Smooth muscle cell (in vitro differentiated cells): ENCODE data around the gene CSTPP1. TPM values are rescaled to one million over a fixed set of nuclear protein-coding genes. Genes with fewer than 3 reads are reported as not detected.

Experiments
- DNase-seq: peaks from one replicate; lab custom pipeline; 2025; ENCODE audit not compliant: unreplicated experiment; lab: John Stamatoyannopoulos, UW
- H2AFZ ChIP-seq: fragments of 200-600 bp; sonication (generic); 2 replicates; pipeline ENCODE4 v1.6.0; 2016; ENCODE audit warnings: antibody characterized with exemption, low read depth, mild to moderate bottlenecking
- H3F3A ChIP-seq: fragments of 200-600 bp; sonication (generic); 2 replicates; pipeline ENCODE4 v1.6.0; 2017; ENCODE audit warnings: antibody characterized with exemption, low read depth
- H3K27ac ChIP-seq: fragments of 200-600 bp; sonication (generic); 2 replicates; pipeline ENCODE4 v1.5.1; 2016; ENCODE audit warnings: low read depth, mild to moderate bottlenecking
- H3K27me3 ChIP-seq: fragments of 200-600 bp; sonication (generic); 2 replicates; pipeline ENCODE4 v1.6.1; 2016; ENCODE audit warnings: low read depth, mild to moderate bottlenecking
- H3K36me3 ChIP-seq: fragments of 200-600 bp; sonication (generic); 2 replicates; pipeline ENCODE4 v1.5.1; 2016; ENCODE audit warnings: low read depth
- H3K4me1 ChIP-seq: fragments of 200-600 bp; sonication (generic); 2 replicates; pipeline ENCODE4 v1.5.1; 2016; ENCODE audit warnings: low read depth
- H3K4me2 ChIP-seq: fragments of 200-600 bp; sonication (generic); 2 replicates; pipeline ENCODE4 v1.6.0; 2016; ENCODE audit warnings: mild to moderate bottlenecking
- H3K4me3 ChIP-seq: fragments of 200-600 bp; sonication (generic); 2 replicates; pipeline ENCODE4 v1.5.1; 2016; ENCODE audit warnings: mild to moderate bottlenecking
- H3K79me2 ChIP-seq: fragments of 200-600 bp; sonication (generic); 2 replicates; pipeline ENCODE4 v1.6.0; 2016; ENCODE audit warnings: low read depth, mild to moderate bottlenecking
- H3K9ac ChIP-seq: fragments of 200-600 bp; sonication (generic); 2 replicates; pipeline ENCODE4 v1.6.0; 2016; ENCODE audit warnings: low read depth
- H3K9me3 ChIP-seq: fragments of 200-600 bp; sonication (generic); replicated peaks from 2 replicates; pipeline ENCODE4 v1.5.1; 2016; ENCODE audit warnings: low read depth
- H4K20me1 ChIP-seq: fragments of 200-600 bp; sonication (generic); 2 replicates; pipeline ENCODE4 v1.6.0; 2016; ENCODE audit warnings: low read depth
- WGBS: methylation state at CpG from one replicate; pipeline ENCODE4 v1.1.7; 2016; ENCODE audit warnings: low lambda C conversion rate; 5-methylcytosine and 5-hydroxymethylcytosine counted together
- polyA plus RNA-seq: library from polyadenylated mRNA; unstranded; fragments of >200 nt; fragmentation: Nextera tagmentation; extraction: Ambion mirVana; gene quantifications from 2 replicates; pipeline ENCODE4 v1.2.1, GENCODE V29; 2016
- total RNA-seq: library from RNA; depleted of rRNA; stranded (reverse); fragments of >200 nt; gene quantifications from 2 replicates; pipeline ENCODE4 v1.2.3, GENCODE V29; 2014
- TF ChIP-seq, protein P1 (sequence below): fragments of 200-600 bp; sonication (generic); IDR thresholded peaks from 2 replicates; pipeline ENCODE4 v1.5.1; 2017; ENCODE audit warnings: borderline replicate concordance, mild to moderate bottlenecking, antibody characterized with exemption; ENCODE audit not compliant: insufficient read depth, poor library complexity, severe bottlenecking

Gene CSTPP1
- total and polyA plus RNA-seq, 2 experiments from 2014 or later, result 37.4 to 44.8 TPM

DNA sequence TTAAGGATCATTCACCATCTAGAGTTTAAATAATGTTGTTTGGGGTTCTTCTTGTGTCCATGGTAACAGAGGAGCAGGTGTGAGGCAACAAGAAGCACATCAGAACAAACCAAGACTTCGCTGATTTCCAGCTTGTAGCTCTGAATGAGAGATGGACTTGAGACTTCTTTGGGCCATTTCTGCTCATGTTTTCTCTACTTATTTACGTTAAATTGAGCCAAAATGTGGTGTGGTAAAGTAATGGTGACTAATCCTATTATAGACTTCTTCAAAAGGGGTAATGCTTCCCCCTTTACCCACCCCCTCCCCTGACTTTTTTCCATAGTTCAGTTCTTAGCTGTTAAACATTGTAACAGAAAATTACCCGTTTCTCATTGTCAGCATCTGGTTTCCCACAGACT is 65.2 kb downstream of the CSTPP1 start:
- DNase-seq, result no peak
- H3K4me3 ChIP-seq, result no peak overlapping the region
- H3K4me1 ChIP-seq, result peaks cover 19% of the 10 kb centered on the region
- no peak overlapping the region for H3K4me2 ChIP-seq
- no peaks in the 10 kb centered on the region for H3K36me3 ChIP-seq
- TF ChIP-seq, protein P1, sequence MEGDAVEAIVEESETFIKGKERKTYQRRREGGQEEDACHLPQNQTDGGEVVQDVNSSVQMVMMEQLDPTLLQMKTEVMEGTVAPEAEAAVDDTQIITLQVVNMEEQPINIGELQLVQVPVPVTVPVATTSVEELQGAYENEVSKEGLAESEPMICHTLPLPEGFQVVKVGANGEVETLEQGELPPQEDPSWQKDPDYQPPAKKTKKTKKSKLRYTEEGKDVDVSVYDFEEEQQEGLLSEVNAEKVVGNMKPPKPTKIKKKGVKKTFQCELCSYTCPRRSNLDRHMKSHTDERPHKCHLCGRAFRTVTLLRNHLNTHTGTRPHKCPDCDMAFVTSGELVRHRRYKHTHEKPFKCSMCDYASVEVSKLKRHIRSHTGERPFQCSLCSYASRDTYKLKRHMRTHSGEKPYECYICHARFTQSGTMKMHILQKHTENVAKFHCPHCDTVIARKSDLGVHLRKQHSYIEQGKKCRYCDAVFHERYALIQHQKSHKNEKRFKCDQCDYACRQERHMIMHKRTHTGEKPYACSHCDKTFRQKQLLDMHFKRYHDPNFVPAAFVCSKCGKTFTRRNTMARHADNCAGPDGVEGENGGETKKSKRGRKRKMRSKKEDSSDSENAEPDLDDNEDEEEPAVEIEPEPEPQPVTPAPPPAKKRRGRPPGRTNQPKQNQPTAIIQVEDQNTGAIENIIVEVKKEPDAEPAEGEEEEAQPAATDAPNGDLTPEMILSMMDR, result no peak
- no peak overlapping the region for H3K9ac ChIP-seq
- 45% methylated on average over 3 of the region's 3 CpGs for WGBS
- H3K9me3 ChIP-seq, result no peaks in the 10 kb centered on the region
- peaks cover 53% of the 10 kb centered on the region for H4K20me1 ChIP-seq
- H3K79me2 ChIP-seq, result no peaks in the 10 kb centered on the region
- no peaks in the 10 kb centered on the region for H3K27me3 ChIP-seq
- no peak overlapping the region for H3K27ac ChIP-seq
- H3F3A ChIP-seq, result peaks cover 17% of the 10 kb centered on the region
- H2AFZ ChIP-seq, result no peak overlapping the region

DNA sequence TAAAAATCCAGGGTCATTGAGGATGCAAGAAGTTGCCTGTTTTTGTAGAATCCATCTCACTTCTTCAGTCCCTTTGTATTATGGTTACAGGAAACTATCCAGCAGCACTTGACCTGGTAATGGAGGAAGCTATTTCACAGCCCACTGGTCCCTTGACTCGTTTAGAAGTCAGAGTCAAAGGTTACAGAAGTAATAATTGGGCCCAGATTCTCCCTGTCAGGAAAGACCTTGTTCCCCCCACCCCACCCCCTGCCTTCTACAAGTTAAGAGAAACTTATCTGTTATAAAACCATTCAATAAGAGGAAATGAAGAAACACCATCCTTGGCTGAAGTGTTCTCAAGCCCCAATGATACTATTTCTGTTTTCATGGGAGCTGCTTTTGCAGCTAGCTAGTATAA is 65.8 kb downstream of the CSTPP1 start:
- TF ChIP-seq, protein P1, result no peak
- no peak overlapping the region for H3K27ac ChIP-seq
- WGBS, result 79% methylated on average over 1 of the region's 1 CpG
- peaks cover 53% of the 10 kb centered on the region for H4K20me1 ChIP-seq
- no peak for DNase-seq
- H3K79me2 ChIP-seq, result peaks cover 3% of the 10 kb centered on the region
- no peak overlapping the region for H3K4me3 ChIP-seq
- H3F3A ChIP-seq, result peaks cover 20% of the 10 kb centered on the region
- H2AFZ ChIP-seq, result no peak overlapping the region
- no peaks in the 10 kb centered on the region for H3K36me3 ChIP-seq
- no peaks in the 10 kb centered on the region for H3K9me3 ChIP-seq
- H3K9ac ChIP-seq, result no peak overlapping the region
- no peak overlapping the region for H3K4me2 ChIP-seq
- no peaks in the 10 kb centered on the region for H3K27me3 ChIP-seq
- peaks cover 19% of the 10 kb centered on the region for H3K4me1 ChIP-seq

DNA sequence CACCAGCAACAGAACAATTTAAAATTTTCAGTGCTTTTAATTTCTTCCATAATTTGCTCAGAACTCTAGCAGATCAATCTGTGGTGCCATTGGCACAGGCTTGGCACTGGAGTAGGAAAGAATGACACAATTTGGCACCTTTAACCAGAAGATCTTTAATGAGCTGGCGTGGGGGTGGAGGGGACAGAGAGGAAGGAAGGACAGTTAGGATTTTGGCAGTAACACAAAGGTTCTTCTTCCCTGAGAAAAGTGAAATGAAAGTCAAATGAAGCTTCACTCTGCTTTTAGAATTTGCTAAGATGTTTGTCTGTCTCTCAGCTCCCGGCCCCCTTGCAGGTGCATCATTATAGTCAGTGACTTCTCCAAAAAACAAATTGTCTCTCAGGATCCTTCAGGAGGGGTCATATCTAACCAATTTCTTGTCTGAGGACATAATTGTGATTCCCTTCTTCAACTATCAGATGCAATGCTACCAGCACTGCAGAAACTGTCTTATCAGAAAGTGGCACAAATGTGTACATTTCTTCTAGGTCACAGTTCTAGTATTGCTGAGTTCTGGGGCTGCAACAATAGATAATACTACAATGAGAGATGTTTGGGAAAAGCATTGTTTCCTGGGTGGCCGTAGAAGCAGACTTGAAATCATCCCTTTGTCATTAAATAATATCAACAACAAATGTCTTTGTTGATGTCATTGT is 66.8 kb downstream of the CSTPP1 start:
- Histone ChIP-seq H3K79me2 (peaks cover 6% of the 10 kb centered on the region), H3K27me3 (no peaks in the 10 kb centered on the region), H3K36me3 (no peaks in the 10 kb centered on the region), H4K20me1 (peaks cover 60% of the 10 kb centered on the region), H3K4me3 (no peak overlapping the region), H2AFZ (no peak overlapping the region), H3K27ac (no peak overlapping the region), H3F3A (peaks cover 22% of the 10 kb centered on the region), H3K4me2 (no peak overlapping the region), H3K4me1 (peaks cover 19% of the 10 kb centered on the region), H3K9me3 (no peaks in the 10 kb centered on the region), H3K9ac (no peak overlapping the region)
- no peak for DNase-seq
- WGBS, result 95% methylated on average over 3 of the region's 3 CpGs
- TF ChIP-seq, protein P1, result no peak

DNA sequence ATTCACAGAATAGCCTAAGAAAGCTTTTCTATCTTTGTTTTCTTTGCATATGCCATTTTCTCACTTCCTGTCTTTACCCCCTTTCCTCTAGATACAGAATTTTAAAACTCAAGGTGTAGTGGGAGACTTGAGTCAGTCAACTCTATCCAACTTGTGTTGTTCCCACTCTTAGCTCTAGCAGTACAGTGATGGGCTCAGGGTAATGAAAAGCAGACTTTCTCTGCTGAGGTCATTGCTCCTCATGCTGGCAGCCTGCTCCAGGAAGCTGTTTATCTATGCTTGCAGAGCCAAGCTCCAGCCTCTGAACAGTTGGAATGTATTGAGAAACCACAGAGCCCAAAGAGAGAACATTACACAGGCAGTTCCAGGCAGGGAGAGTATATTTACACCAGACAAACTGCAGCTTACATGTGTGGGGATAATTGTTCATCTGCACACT is 68.1 kb downstream of the CSTPP1 start:
- H4K20me1 ChIP-seq, result peaks cover 55% of the 10 kb centered on the region
- TF ChIP-seq, protein P1, result no peak
- no peaks in the 10 kb centered on the region for H3K36me3 ChIP-seq
- H3K4me2 ChIP-seq, result peak overlapping the region; percentile 49
- H3F3A ChIP-seq, result peaks cover 22% of the 10 kb centered on the region
- peak overlapping the region; percentile 60 for H3K27ac ChIP-seq
- H3K4me1 ChIP-seq, result peaks cover 19% of the 10 kb centered on the region
- no peaks in the 10 kb centered on the region for H3K27me3 ChIP-seq
- H3K79me2 ChIP-seq, result peaks cover 6% of the 10 kb centered on the region
- H3K9me3 ChIP-seq, result no peaks in the 10 kb centered on the region
- no peak overlapping the region for H3K9ac ChIP-seq
- no peak for DNase-seq
- H2AFZ ChIP-seq, result no peak overlapping the region
- no peak overlapping the region for H3K4me3 ChIP-seq
